ENCODE measurements around the gene CD247. TPM values are rescaled to one million over a fixed set of nuclear protein-coding genes. Genes with fewer than 3 reads are reported as not detected.

The CD247 gene
- total RNA-seq, 1 donor, result not detected

DNA sequence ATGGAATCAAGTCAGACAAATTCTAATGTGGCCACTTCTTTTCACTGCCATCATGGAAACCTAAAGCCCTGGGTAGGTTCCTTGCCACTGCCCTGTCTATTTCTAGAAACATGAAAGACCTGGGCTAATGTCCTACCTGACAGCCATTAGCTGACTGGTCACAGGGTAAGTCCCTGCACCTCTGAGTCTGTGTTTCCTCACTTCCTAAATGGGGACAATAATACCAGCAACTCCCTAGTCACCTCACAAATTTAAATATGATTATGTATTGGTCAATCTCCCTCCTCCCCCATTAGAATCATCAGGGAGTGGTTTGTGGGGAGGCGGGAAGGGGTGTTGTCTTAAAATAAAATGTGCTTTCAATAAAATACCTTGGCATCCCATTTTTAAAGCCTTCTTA is 33.0 kb upstream of the CD247 start:
- Histone ChIP-seq H3K4me3 (ENCODE audit: insufficient read depth, low read length) (no peak overlapping the region), H3K9me3 (ENCODE audit: low read depth, low read length) (no peaks in the 10 kb centered on the region), H3K27me3 (ENCODE audit: insufficient read depth, low read length) (no peaks in the 10 kb centered on the region), H3K79me2 (ENCODE audit: insufficient read depth, low read length) (no peaks in the 10 kb centered on the region), H3K4me2 (ENCODE audit: insufficient read depth, low read length) (no peak overlapping the region), H4K20me1 (ENCODE audit: insufficient read depth, low read length) (no peaks in the 10 kb centered on the region), H2AFZ (ENCODE audit: low read length) (no peak overlapping the region), H3K4me1 (ENCODE audit: insufficient read depth, low read length) (peaks cover 21% of the 10 kb centered on the region), H3K27ac (ENCODE audit: low read depth, low read length) (no peak overlapping the region), H3K36me3 (ENCODE audit: insufficient read depth, low read length) (no peaks in the 10 kb centered on the region)
- no peak for DNase-seq (ENCODE audit: insufficient read length, low spot score, missing footprints)
- TF ChIP-seq, protein P1, sequence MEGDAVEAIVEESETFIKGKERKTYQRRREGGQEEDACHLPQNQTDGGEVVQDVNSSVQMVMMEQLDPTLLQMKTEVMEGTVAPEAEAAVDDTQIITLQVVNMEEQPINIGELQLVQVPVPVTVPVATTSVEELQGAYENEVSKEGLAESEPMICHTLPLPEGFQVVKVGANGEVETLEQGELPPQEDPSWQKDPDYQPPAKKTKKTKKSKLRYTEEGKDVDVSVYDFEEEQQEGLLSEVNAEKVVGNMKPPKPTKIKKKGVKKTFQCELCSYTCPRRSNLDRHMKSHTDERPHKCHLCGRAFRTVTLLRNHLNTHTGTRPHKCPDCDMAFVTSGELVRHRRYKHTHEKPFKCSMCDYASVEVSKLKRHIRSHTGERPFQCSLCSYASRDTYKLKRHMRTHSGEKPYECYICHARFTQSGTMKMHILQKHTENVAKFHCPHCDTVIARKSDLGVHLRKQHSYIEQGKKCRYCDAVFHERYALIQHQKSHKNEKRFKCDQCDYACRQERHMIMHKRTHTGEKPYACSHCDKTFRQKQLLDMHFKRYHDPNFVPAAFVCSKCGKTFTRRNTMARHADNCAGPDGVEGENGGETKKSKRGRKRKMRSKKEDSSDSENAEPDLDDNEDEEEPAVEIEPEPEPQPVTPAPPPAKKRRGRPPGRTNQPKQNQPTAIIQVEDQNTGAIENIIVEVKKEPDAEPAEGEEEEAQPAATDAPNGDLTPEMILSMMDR (IDR thresholded peaks at IDR 0.05; ENCODE audit: extremely low read depth, low read depth, low read length), result no peak

DNA sequence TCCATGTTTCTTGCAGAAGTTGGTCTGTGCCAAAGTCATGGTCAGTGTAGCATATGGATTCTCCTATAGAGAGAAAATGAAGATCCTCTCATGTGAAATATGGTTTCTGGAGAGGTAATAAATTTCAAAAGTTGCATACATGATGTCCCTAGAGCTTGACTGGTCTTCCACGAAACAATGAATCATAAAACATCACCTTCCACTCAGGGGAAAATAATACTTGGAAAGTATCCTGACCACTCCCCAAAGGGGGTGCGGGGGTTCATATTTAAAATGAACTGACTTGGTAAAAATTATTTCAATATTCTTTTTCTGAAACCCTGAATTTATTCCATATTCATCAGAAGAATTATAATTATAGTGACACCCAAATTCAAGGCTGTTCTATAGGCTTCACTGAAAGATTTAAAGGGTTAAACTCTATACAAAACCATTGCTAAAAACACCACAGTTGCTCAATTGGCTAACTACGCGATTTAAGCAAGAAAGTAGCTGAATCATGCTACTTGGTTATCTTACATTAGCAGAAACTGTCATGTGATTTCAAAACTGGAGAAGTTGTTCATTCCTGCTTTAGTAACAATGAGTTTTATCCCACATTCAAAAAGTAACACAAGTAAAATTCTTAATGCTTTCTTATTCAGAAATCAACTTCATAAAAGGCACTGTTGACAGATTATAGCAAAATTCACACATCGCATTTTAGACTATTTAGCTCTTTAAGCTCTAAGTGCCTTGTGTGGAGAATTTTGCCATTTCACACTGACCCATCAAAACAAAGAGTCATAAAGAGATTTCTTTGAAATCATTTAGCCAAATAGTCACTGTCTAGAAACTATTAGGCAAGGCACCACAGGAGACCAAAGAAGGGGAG is 30.0 kb upstream of the CD247 start:
- peaks cover 3% of the 10 kb centered on the region for H3K36me3 ChIP-seq (ENCODE audit: insufficient read depth, low read length)
- no peaks in the 10 kb centered on the region for H3K9me3 ChIP-seq (ENCODE audit: low read depth, low read length)
- peaks cover 12% of the 10 kb centered on the region for H3K4me1 ChIP-seq (ENCODE audit: insufficient read depth, low read length)
- H4K20me1 ChIP-seq (ENCODE audit: insufficient read depth, low read length), result no peaks in the 10 kb centered on the region
- H3K4me3 ChIP-seq (ENCODE audit: insufficient read depth, low read length), result no peak overlapping the region
- TF ChIP-seq, protein P1 (IDR thresholded peaks at IDR 0.05; ENCODE audit: extremely low read depth, low read depth, low read length), result no peak
- H3K27me3 ChIP-seq (ENCODE audit: insufficient read depth, low read length), result no peaks in the 10 kb centered on the region
- H3K27ac ChIP-seq (ENCODE audit: low read depth, low read length), result peak overlapping the region; percentile 49
- DNase-seq (ENCODE audit: insufficient read length, low spot score, missing footprints), result peak; percentile 80
- no peaks in the 10 kb centered on the region for H3K79me2 ChIP-seq (ENCODE audit: insufficient read depth, low read length)
- peak overlapping the region; percentile 12 for H3K4me2 ChIP-seq (ENCODE audit: insufficient read depth, low read length)
- peak overlapping the region; percentile 72 for H2AFZ ChIP-seq (ENCODE audit: low read length)

DNA sequence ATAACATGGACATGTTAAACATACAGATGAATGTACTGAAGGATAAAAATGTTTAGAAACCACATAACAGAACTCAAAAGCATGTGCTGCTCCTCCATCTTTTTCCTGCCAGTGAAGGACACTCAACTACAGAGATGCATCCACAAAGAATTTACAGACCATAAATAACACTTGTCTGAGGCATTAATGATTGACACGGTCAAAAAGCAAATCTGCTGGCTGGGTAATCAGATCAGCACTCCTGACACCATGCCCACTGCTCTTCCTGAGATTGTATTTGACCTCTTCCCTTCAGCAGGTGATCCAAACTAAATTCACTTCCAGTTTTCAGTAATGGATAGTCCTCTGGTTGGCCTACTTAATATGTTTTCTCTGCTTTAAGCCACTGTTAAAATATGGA is 28.6 kb upstream of the CD247 start:
- Histone ChIP-seq H3K27ac (ENCODE audit: low read depth, low read length) (no peak overlapping the region), H3K4me1 (ENCODE audit: insufficient read depth, low read length) (peaks cover 12% of the 10 kb centered on the region), H3K79me2 (ENCODE audit: insufficient read depth, low read length) (no peaks in the 10 kb centered on the region), H3K27me3 (ENCODE audit: insufficient read depth, low read length) (no peaks in the 10 kb centered on the region), H3K9me3 (ENCODE audit: low read depth, low read length) (no peaks in the 10 kb centered on the region), H3K36me3 (ENCODE audit: insufficient read depth, low read length) (peaks cover 3% of the 10 kb centered on the region), H3K4me3 (ENCODE audit: insufficient read depth, low read length) (no peak overlapping the region), H4K20me1 (ENCODE audit: insufficient read depth, low read length) (no peaks in the 10 kb centered on the region), H3K4me2 (ENCODE audit: insufficient read depth, low read length) (no peak overlapping the region), H2AFZ (ENCODE audit: low read length) (no peak overlapping the region)
- no peak for DNase-seq (ENCODE audit: insufficient read length, low spot score, missing footprints)
- TF ChIP-seq, protein P1 (IDR thresholded peaks at IDR 0.05; ENCODE audit: extremely low read depth, low read depth, low read length), result no peak

DNA sequence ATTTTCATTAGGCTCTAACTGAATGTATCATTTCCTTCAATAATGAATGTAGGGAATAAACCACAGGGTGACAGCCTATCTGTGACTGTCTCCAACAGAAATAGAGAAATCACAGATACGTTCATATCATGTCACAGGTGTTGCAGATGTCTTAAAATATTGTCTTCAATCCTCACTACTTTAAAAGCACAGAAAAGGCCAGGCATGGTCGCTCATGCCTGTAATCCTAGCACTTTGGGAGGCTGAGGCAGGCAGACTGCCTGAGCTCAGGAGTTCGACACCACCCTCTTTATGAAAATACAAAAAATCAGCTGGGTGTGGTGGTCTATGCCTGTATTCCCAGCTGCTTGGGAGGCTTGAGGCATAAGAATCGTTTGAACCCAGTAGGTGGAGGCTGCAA is 27.0 kb upstream of the CD247 start:
- Histone ChIP-seq H2AFZ (ENCODE audit: low read length) (no peak overlapping the region), H3K4me3 (ENCODE audit: insufficient read depth, low read length) (no peak overlapping the region), H4K20me1 (ENCODE audit: insufficient read depth, low read length) (no peaks in the 10 kb centered on the region), H3K79me2 (ENCODE audit: insufficient read depth, low read length) (no peaks in the 10 kb centered on the region), H3K4me2 (ENCODE audit: insufficient read depth, low read length) (no peak overlapping the region), H3K4me1 (ENCODE audit: insufficient read depth, low read length) (peaks cover 23% of the 10 kb centered on the region), H3K27ac (ENCODE audit: low read depth, low read length) (no peak overlapping the region), H3K9me3 (ENCODE audit: low read depth, low read length) (no peaks in the 10 kb centered on the region), H3K36me3 (ENCODE audit: insufficient read depth, low read length) (peaks cover 3% of the 10 kb centered on the region), H3K27me3 (ENCODE audit: insufficient read depth, low read length) (no peaks in the 10 kb centered on the region)
- TF ChIP-seq, protein P1 (IDR thresholded peaks at IDR 0.05; ENCODE audit: extremely low read depth, low read depth, low read length), result no peak
- DNase-seq (ENCODE audit: insufficient read length, low spot score, missing footprints), result no peak

Measured in osteoblast (primary cell).